ENCODE data around the gene SCYGR2. TPM values are rescaled to one million over a fixed set of nuclear protein-coding genes. Genes with fewer than 3 reads are reported as not detected.

Gene SCYGR2
- total and polyA plus RNA-seq, 10 donors, result not detected

GRCh38 chr2:227612546-227613271 is 14.0 kb downstream of the SCYGR2 start:
- intact Hi-C loops (cut with DNase I; ENCODE audit: low total_unique reads), result no loop called here
- Histone ChIP-seq H3K4me3 (no peak overlapping the region), H3K4me1 (peaks cover 0 to 19% (median 8%) of the 10 kb centered on the region in 6 donors), H3K9me3 (no peaks in the 10 kb centered on the region), H3K36me3 (no peaks in the 10 kb centered on the region), H3K27ac (no peak overlapping the region), H3K27me3 (replicated peaks in 1 of 7) (peaks cover 0 to 35% (median 0%) of the 10 kb centered on the region in 7 donors)
- DNase-seq, result no peak
- TF ChIP-seq POLR2AphosphoS5 (IDR thresholded peaks at IDR 0.05) (no peak), CTCF (IDR thresholded peaks at IDR 0.05 in 8 of 11, conservative IDR thresholded peaks at IDR 0.05 in 3 of 11) (no peak), POLR2A (IDR thresholded peaks at IDR 0.05) (no peak)
- WGBS, 5 donors, result 80 to 91% (median 86%) methylated on average over 11 of the region's 11 CpGs

GRCh38 chr2:227613272-227613660 is 14.6 kb downstream of the SCYGR2 start:
- Histone ChIP-seq H3K27ac (no peak overlapping the region), H3K27me3 (replicated peaks in 1 of 7) (peaks cover 0 to 35% (median 0%) of the 10 kb centered on the region in 7 donors), H3K4me3 (no peak overlapping the region), H3K4me1 (peaks cover 0 to 14% (median 2%) of the 10 kb centered on the region in 6 donors), H3K9me3 (no peaks in the 10 kb centered on the region), H3K36me3 (no peaks in the 10 kb centered on the region)
- intact Hi-C loops (cut with DNase I; ENCODE audit: low total_unique reads), result no loop called here
- TF ChIP-seq POLR2AphosphoS5 (IDR thresholded peaks at IDR 0.05) (no peak), POLR2A (IDR thresholded peaks at IDR 0.05) (no peak), CTCF (IDR thresholded peaks at IDR 0.05 in 8 of 11, conservative IDR thresholded peaks at IDR 0.05 in 3 of 11) (no peak)
- DNase-seq, result no peak
- WGBS, 5 donors, result 60 to 83% (median 68%) methylated on average over 4 of the region's 4 CpGs

- no peak overlapping the region for H3K27ac ChIP-seq
- H3K36me3 ChIP-seq, result no peaks in the 10 kb centered on the region
- peaks cover 0 to 35% (median 0%) of the 10 kb centered on the region in 7 donors for H3K27me3 ChIP-seq (replicated peaks in 1 of 7)
- 72 to 95% (median 92%) methylated on average over 1 to 4 of the region's 4 CpGs for WGBS, 5 donors
- H3K9me3 ChIP-seq, result no peaks in the 10 kb centered on the region
- H3K4me3 ChIP-seq, result no peak overlapping the region
- intact Hi-C loops (cut with DNase I; ENCODE audit: low total_unique reads), result no loop called here
- H3K4me1 ChIP-seq, result peaks cover 0 to 4% (median 0%) of the 10 kb centered on the region in 6 donors
- DNase-seq, result no peak
- TF ChIP-seq POLR2A (IDR thresholded peaks at IDR 0.05) (no peak), CTCF (IDR thresholded peaks at IDR 0.05 in 8 of 11, conservative IDR thresholded peaks at IDR 0.05 in 3 of 11) (no peak), POLR2AphosphoS5 (IDR thresholded peaks at IDR 0.05) (no peak)
These were observed 15.6 kb downstream of the SCYGR2 start for GRCh38 chr2:227614246-227614645.

- H3K9me3 ChIP-seq, result no peaks in the 10 kb centered on the region
- TF ChIP-seq POLR2A (IDR thresholded peaks at IDR 0.05) (no peak), CTCF (IDR thresholded peaks at IDR 0.05 in 8 of 11, conservative IDR thresholded peaks at IDR 0.05 in 3 of 11) (no peak), POLR2AphosphoS5 (IDR thresholded peaks at IDR 0.05) (no peak)
- no peaks in the 10 kb centered on the region for H3K4me1 ChIP-seq
- no peak within 1 kb of the TSS for H3K27ac ChIP-seq
- DNase-seq, result no peak
- intact Hi-C loops (cut with DNase I; ENCODE audit: low total_unique reads), result no loop called here
- WGBS, 5 donors, result 73 to 100% (median 94%) methylated on average over 1 to 4 of the region's 4 CpGs
- H3K4me3 ChIP-seq, result no peak within 1 kb of the TSS
- peaks cover 0 to 30% (median 0%) of the 10 kb centered on the region in 7 donors for H3K27me3 ChIP-seq (replicated peaks in 1 of 7)
- H3K36me3 ChIP-seq, result no peaks in the 10 kb centered on the region
These were observed 16.0 kb downstream of the SCYGR2 start, which contains the start of gene SCYGR3 for GRCh38 chr2:227614740-227615139. Gene SCYGR3 (minus strand): TSS chr2:227614840. CDS start chr2:227614840, 0 bp downstream.

Measured in spleen (tissue), 11 donors.